CD4-positive, alpha-beta memory T cell (primary cell): Measurements from ENCODE around the gene RAB9A. TPM values are rescaled to one million over a fixed set of nuclear protein-coding genes. Genes with fewer than 3 reads are reported as not detected.
"Not testable (repeated sequence)": the region's sequence is repeated elsewhere in the genome, so short reads cannot be mapped to it uniquely, and the experiment has no call there.

Source experiments
- CTCF ChIA-PET: fragments of 350-600 bp; sonication (Branson Sonifier 250); formaldehyde crosslinking; loops from one replicate; lab custom pipeline; 2021; ENCODE audit warnings: inconsistent platforms; ENCODE audit not compliant: partially characterized antibody; lab: Charles Lee
- POLR2A ChIA-PET: fragments of 350-600 bp; sonication (Branson Sonifier 250); formaldehyde crosslinking; loops from one replicate; lab custom pipeline; 2021; ENCODE audit not compliant: partially characterized antibody; lab: Charles Lee
- DNase-seq, 5 donors: peaks; one replicate each; pipeline versions ENCODE4 v3.0.0 to v3.0.0-alpha.2; 2020 to 2022; ENCODE audit warnings: mixed read lengths in 1 of 5
- H3K27ac ChIP-seq: one replicate; pipeline ENCODE4 v1.7.0; 2013; ENCODE audit warnings: low read depth, low read length
- H3K27me3 ChIP-seq: 2 replicates; pipeline ENCODE4 v1.7.0; 2013; ENCODE audit warnings: mild to moderate bottlenecking, low read length, moderate library complexity; ENCODE audit not compliant: insufficient read depth
- H3K36me3 ChIP-seq: 2 replicates; pipeline ENCODE4 v1.7.0; 2013; ENCODE audit warnings: mild to moderate bottlenecking, low read length, moderate library complexity; ENCODE audit not compliant: insufficient read depth
- H3K4me1 ChIP-seq: 2 replicates; pipeline ENCODE4 v1.7.0; 2013; ENCODE audit warnings: mild to moderate bottlenecking, low read length, moderate library complexity; ENCODE audit not compliant: insufficient read depth
- H3K4me3 ChIP-seq, 2 donors: one replicate each; pipeline ENCODE4 v1.7.0; 2013; ENCODE audit warnings: low read length in 2 of 2, mild to moderate bottlenecking in 1 of 2
- H3K9me3 ChIP-seq, 2 donors: one replicate each; pipeline ENCODE4 v1.7.0; 2013; ENCODE audit warnings: low read length in 2 of 2, control low read depth in 1 of 2; ENCODE audit not compliant: control insufficient read depth in 1 of 2
- H3K27ac Mint-ChIP-seq, 7 donors: one replicate each; pipeline ENCODE4 v1.8.0; 2020 to 2021; ENCODE audit warnings: mixed read lengths in 7 of 7, mild to moderate bottlenecking in 6 of 7, inconsistent platforms in 3 of 7, moderate library complexity in 3 of 7
- H3K27me3 Mint-ChIP-seq, 2 donors: one replicate each; pipeline ENCODE4 v1.8.0; 2020 to 2021; ENCODE audit warnings: mixed read lengths in 2 of 2
- H3K36me3 Mint-ChIP-seq, 2 donors: one replicate each; pipeline ENCODE4 v1.8.0; 2020 to 2021; ENCODE audit warnings: mixed read lengths in 2 of 2, inconsistent platforms in 1 of 2, mild to moderate bottlenecking in 1 of 2
- H3K4me1 Mint-ChIP-seq, 4 donors: one replicate each; pipeline ENCODE4 v1.8.0; 2020 to 2021; ENCODE audit warnings: mixed read lengths in 4 of 4, mild to moderate bottlenecking in 1 of 4
- H3K4me3 Mint-ChIP-seq, 8 donors: one replicate each; pipeline ENCODE4 v1.8.0; 2020 to 2021; ENCODE audit warnings: mixed read lengths in 8 of 8, mild to moderate bottlenecking in 7 of 8, moderate library complexity in 6 of 8, inconsistent platforms in 3 of 8
- H3K9me3 Mint-ChIP-seq, 8 donors: one replicate each; pipeline ENCODE4 v1.8.0; 2020 to 2021; ENCODE audit warnings: mixed read lengths in 8 of 8, mild to moderate bottlenecking in 5 of 8, inconsistent platforms in 3 of 8, moderate library complexity in 1 of 8
- intact Hi-C: fragments of 100-400 bp; cut with micrococcal nuclease; formaldehyde crosslinking; loops from one replicate; pipeline ENCODE4 v1.15.1; 2023
- polyA plus RNA-seq, 2 donors: library from polyadenylated mRNA; unstranded; fragments of 300-500 nt; fragmentation: Illumina TruSeq; gene quantifications; one replicate each; pipeline ENCODE4 v1.2.3, GENCODE V29; 2021
- total RNA-seq, 2 experiments: library from RNA; stranded (reverse); gene quantifications; one replicate each; pipeline ENCODE4 v1.2.3, GENCODE V29; 2021

The RAB9A gene
- total and polyA plus RNA-seq, 4 experiments from 2014 or later, result 19.9 to 33.4 (median 27.2) TPM

- ChIA-PET POLR2A (no interaction called here), CTCF (no interaction called here)
- Mint-ChIP-seq H3K36me3 (peaks cover 32 to 53% of the 10 kb centered on the region in 2 donors), H3K9me3 (no peaks in the 10 kb centered on the region), H3K4me1 (peaks cover 8 to 11% (median 9%) of the 10 kb centered on the region in 4 donors), H3K4me3 (no peak overlapping the region), H3K27ac (no peak overlapping the region), H3K27me3 (no peaks in the 10 kb centered on the region)
- Histone ChIP-seq H3K36me3 (no peaks in the 10 kb centered on the region), H3K9me3 (no peaks in the 10 kb centered on the region), H3K27me3 (no peaks in the 10 kb centered on the region), H3K4me3 (no peak overlapping the region), H3K4me1 (peaks cover 8% of the 10 kb centered on the region), H3K27ac (no peak overlapping the region)
- intact Hi-C loops, result no loop called here
- DNase-seq, result no peak
Measured at GRCh38 chrX:13666836-13667235, 22.1 kb upstream of the RAB9A start.

- no peaks in the 10 kb centered on the region for H3K4me1 ChIP-seq
- peak overlapping the region in 1 of 7 donors; percentile 62 for H3K27ac Mint-ChIP-seq
- H3K27ac ChIP-seq, result no peak overlapping the region
- intact Hi-C loops, result no loop called here
- DNase-seq, result no peak
- peaks cover 22 to 52% of the 10 kb centered on the region in 2 donors for H3K36me3 Mint-ChIP-seq
- CTCF ChIA-PET, result no interaction called here
- H3K36me3 ChIP-seq, result no peaks in the 10 kb centered on the region
- H3K9me3 Mint-ChIP-seq, result no peaks in the 10 kb centered on the region
- H3K9me3 ChIP-seq, result no peaks in the 10 kb centered on the region
- H3K27me3 ChIP-seq, result no peaks in the 10 kb centered on the region
- peaks cover 5 to 8% (median 6%) of the 10 kb centered on the region in 4 donors for H3K4me1 Mint-ChIP-seq
- no peak overlapping the region for H3K4me3 Mint-ChIP-seq
- H3K4me3 ChIP-seq, result no peak overlapping the region
- POLR2A ChIA-PET, result no interaction called here
- H3K27me3 Mint-ChIP-seq, result no peaks in the 10 kb centered on the region
Measured at GRCh38 chrX:13667919-13668318, 21.0 kb upstream of the RAB9A start.

GRCh38 chrX:13669246-13669737 is 19.6 kb upstream of the RAB9A start:
- Mint-ChIP-seq H3K9me3 (no peaks in the 10 kb centered on the region), H3K27me3 (no peaks in the 10 kb centered on the region), H3K4me3 (peak overlapping the region; percentile 47 to 85 (median 74)), H3K36me3 (peaks cover 18 to 41% of the 10 kb centered on the region in 2 donors), H3K4me1 (peaks cover 5 to 8% (median 6%) of the 10 kb centered on the region in 4 donors), H3K27ac (peak overlapping the region; percentile 86 to 94 (median 89))
- peak; percentile 39 to 86 (median 49) for DNase-seq
- CTCF ChIA-PET, result interaction anchor here (0.8 to 1.9 kb wide), 3 partner anchors 10 to 80 kb away, joined by 3 to 5 read pairs (median 4); partner anchors contain the start of gene RAB9A
- Histone ChIP-seq H3K4me1 (no peaks in the 10 kb centered on the region), H3K4me3 (no peak overlapping the region), H3K9me3 (no peaks in the 10 kb centered on the region), H3K36me3 (no peaks in the 10 kb centered on the region), H3K27ac (peak overlapping the region; percentile 32), H3K27me3 (no peaks in the 10 kb centered on the region)
- POLR2A ChIA-PET, result interaction anchor here (1.4 kb wide), 1 partner anchor 66 kb away, joined by 8 read pairs; the partner anchor contains the start of genes OFD1 and TRAPPC2
- intact Hi-C loops, result no loop called here

- H3K4me1 Mint-ChIP-seq, DNase-seq, intact Hi-C loops, H3K9me3 Mint-ChIP-seq, H3K27me3 ChIP-seq, H3K4me1 ChIP-seq, H3K4me3 ChIP-seq, H3K27me3 Mint-ChIP-seq, H3K36me3 ChIP-seq, H3K9me3 ChIP-seq: not testable (repeated sequence)
- peak overlapping the region; percentile 32 for H3K27ac ChIP-seq
- ChIA-PET CTCF (interaction anchor here (0.8 to 1.9 kb wide), 2 partner anchors 11 to 19 kb away, joined by 4 to 5 read pairs; partner anchors contain the start of gene RAB9A), POLR2A (interaction anchor here (1.4 kb wide), 1 partner anchor 65 kb away, joined by 8 read pairs; the partner anchor contains the start of genes OFD1 and TRAPPC2)
- Mint-ChIP-seq H3K27ac (peak overlapping the region; percentile 86 to 94 (median 89)), H3K4me3 (peak overlapping the region in 6 of 8 donors; percentile 47 to 85 (median 74)), H3K36me3 (peaks cover 17 to 39% of the 10 kb centered on the region in 2 donors)
Measured at GRCh38 chrX:13669755-13670154, 19.2 kb upstream of the RAB9A start.

GRCh38 chrX:13670197-13670596 is 18.7 kb upstream of the RAB9A start:
- Histone ChIP-seq H3K4me1 (no peaks in the 10 kb centered on the region), H3K27me3 (no peaks in the 10 kb centered on the region), H3K4me3 (no peak overlapping the region), H3K27ac (no peak overlapping the region), H3K9me3 (no peaks in the 10 kb centered on the region), H3K36me3 (no peaks in the 10 kb centered on the region)
- peak overlapping the region in 4 of 7 donors; percentile 26 to 94 (median 44) for H3K27ac Mint-ChIP-seq
- H3K4me3 Mint-ChIP-seq, result no peak overlapping the region
- H3K36me3 Mint-ChIP-seq, result peaks cover 16 to 35% of the 10 kb centered on the region in 2 donors
- no peak for DNase-seq
- H3K27me3 Mint-ChIP-seq, result no peaks in the 10 kb centered on the region
- no peaks in the 10 kb centered on the region for H3K9me3 Mint-ChIP-seq
- POLR2A ChIA-PET, result no interaction called here
- H3K4me1 Mint-ChIP-seq, result peaks cover 5 to 8% (median 6%) of the 10 kb centered on the region in 4 donors
- CTCF ChIA-PET, result interaction anchor here (1.9 kb wide), 1 partner anchor 18 kb away, joined by 5 read pairs; the partner anchor contains the start of gene RAB9A
- intact Hi-C loops, result no loop called here

- no peak overlapping the region for H3K4me3 ChIP-seq
- H3K9me3 ChIP-seq, result no peaks in the 10 kb centered on the region
- CTCF ChIA-PET, result interaction anchor here (1.0 kb wide), 1 partner anchor 36 kb away, joined by 3 read pairs; no protein-coding TSS in a partner anchor
- no peaks in the 10 kb centered on the region for H3K27me3 ChIP-seq
- no peaks in the 10 kb centered on the region for H3K4me1 ChIP-seq
- H3K9me3 Mint-ChIP-seq, result no peaks in the 10 kb centered on the region
- no peaks in the 10 kb centered on the region for H3K27me3 Mint-ChIP-seq
- no peak for DNase-seq
- peaks cover 13 to 28% of the 10 kb centered on the region in 2 donors for H3K36me3 Mint-ChIP-seq
- no peaks in the 10 kb centered on the region for H3K36me3 ChIP-seq
- no peak overlapping the region for H3K27ac ChIP-seq
- POLR2A ChIA-PET, result interaction anchor here (1.0 kb wide), 1 partner anchor 62 kb away, joined by 3 read pairs; the partner anchor contains the start of genes OFD1 and TRAPPC2
- peaks cover 5 to 8% (median 6%) of the 10 kb centered on the region in 4 donors for H3K4me1 Mint-ChIP-seq
- H3K4me3 Mint-ChIP-seq, result no peak overlapping the region
- H3K27ac Mint-ChIP-seq, result no peak overlapping the region
- intact Hi-C loops, result no loop called here
Measured at GRCh38 chrX:13673016-13673415, 15.9 kb upstream of the RAB9A start.

GRCh38 chrX:13676885-13677284 is 12.0 kb upstream of the RAB9A start:
- POLR2A ChIA-PET, result no interaction called here
- Mint-ChIP-seq H3K9me3 (peaks cover 0 to 5% (median 0%) of the 10 kb centered on the region in 8 donors), H3K4me1 (no peaks in the 10 kb centered on the region), H3K36me3 (peaks cover 2 to 15% of the 10 kb centered on the region in 2 donors), H3K27me3 (no peaks in the 10 kb centered on the region), H3K27ac (no peak overlapping the region), H3K4me3 (no peak overlapping the region)
- Histone ChIP-seq H3K36me3 (no peaks in the 10 kb centered on the region), H3K9me3 (no peaks in the 10 kb centered on the region), H3K4me1 (no peaks in the 10 kb centered on the region), H3K27ac (no peak overlapping the region), H3K4me3 (no peak overlapping the region), H3K27me3 (no peaks in the 10 kb centered on the region)
- intact Hi-C loops, result no loop called here
- DNase-seq, result no peak
- CTCF ChIA-PET, result no interaction called here
